ACHN (cell line): Measurements from ENCODE around the gene ABCC9.

ENCODE experiments used
- DNase-seq: peaks from one replicate; pipeline ENCODE4 v3.0.0-alpha.2; 2015
- in situ Hi-C: cut with HindIII; loops from 2 replicates; pipeline ENCODE4 v1.10.0; 2017; ENCODE audit warnings: low sequenced_read_pairs, low pct_ligation_motif_present, low pct_unique_long_range_greater_than_20kb

ABCC9 gene

GRCh38 chr12:21764950-21765349 lies 176.3 kb downstream of the ABCC9 start:
- in situ Hi-C loops = no loop called here
- no peak for DNase-seq

GRCh38 chr12:21764065-21764464 lies 177.2 kb downstream of the ABCC9 start:
- in situ Hi-C loops = no loop called here

GRCh38 chr12:21763531-21763930 lies 177.7 kb downstream of the ABCC9 start:
- no peak for DNase-seq
- in situ Hi-C loops = no loop called here

More at GRCh38 chr12:21764065-21764464, 177.2 kb downstream of the ABCC9 start:
- DNase-seq = no peak

GRCh38 chr12:21759737-21760136 lies 181.5 kb downstream of the ABCC9 start:
- in situ Hi-C loops = no loop called here
- DNase-seq = no peak

GRCh38 chr12:21757735-21758134 lies 183.5 kb downstream of the ABCC9 start:
- DNase-seq = no peak
- in situ Hi-C loops = no loop called here

GRCh38 chr12:21756699-21757098 lies 184.5 kb downstream of the ABCC9 start:
- DNase-seq = no peak
- in situ Hi-C loops = no loop called here

GRCh38 chr12:21751517-21751916 lies 189.7 kb downstream of the ABCC9 start:
- no peak for DNase-seq
- in situ Hi-C loops = no loop called here
